NCI-H2081 (cell line): ENCODE results near the gene PCSK4.
"Not testable (repeated sequence)": the region's sequence is repeated elsewhere in the genome, so short reads cannot be mapped to it uniquely, and the experiment has no call there.

Experiments
- DNase-seq, 2 experiments: peaks; one replicate each; lab custom pipeline; 2025; lab: John Stamatoyannopoulos, UW

The PCSK4 gene

GRCh38 chr19:1505012-1505411 is 14.9 kb upstream of the PCSK4 start:
- DNase-seq = no peak

DNA sequence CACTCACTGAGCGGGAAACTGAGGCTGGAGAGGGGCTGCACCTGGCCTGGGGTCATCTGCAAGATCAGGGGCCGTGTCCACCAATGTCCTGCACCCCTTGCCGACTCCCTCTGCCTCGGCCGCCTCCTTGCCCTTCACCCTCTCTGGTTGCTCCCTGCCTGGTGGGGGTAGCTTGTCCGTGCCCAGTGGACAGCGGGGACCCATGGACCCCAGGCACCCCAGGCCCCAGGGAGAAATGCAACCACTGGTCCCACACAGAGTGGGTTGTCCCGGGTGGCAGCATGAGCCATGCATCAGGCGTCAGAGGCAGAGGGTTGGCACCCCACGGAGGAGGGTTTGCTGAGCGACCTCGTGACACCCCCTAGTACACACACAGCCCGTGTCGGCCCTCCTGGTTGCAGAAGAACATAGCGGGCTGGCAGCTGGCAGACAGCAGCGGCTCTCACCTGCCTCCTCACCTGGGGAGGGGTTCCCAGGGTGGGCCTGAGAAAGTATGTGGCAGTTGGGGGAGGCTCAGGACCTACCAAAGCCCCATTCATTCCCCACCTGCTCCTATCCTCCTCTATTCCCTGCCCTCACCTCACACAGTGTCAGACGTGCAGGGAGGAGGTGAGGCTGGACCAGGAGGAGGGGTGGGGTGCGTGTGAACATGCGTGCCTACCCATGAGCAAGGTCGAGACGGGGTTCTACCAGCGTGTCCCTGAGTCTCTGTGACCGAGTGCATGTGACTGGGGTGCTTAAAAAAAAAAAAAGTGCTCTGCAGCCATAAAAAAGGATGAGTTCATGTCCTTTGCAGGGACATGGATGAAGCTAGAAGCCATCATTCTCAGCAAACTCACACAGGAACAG is 14.0 kb upstream of the PCSK4 start:
- DNase-seq = no peak

GRCh38 chr19:1503089-1503924 is 13.2 kb upstream of the PCSK4 start:
- no peak for DNase-seq

GRCh38 chr19:1502433-1503088 is 12.4 kb upstream of the PCSK4 start:
- no peak for DNase-seq

DNA sequence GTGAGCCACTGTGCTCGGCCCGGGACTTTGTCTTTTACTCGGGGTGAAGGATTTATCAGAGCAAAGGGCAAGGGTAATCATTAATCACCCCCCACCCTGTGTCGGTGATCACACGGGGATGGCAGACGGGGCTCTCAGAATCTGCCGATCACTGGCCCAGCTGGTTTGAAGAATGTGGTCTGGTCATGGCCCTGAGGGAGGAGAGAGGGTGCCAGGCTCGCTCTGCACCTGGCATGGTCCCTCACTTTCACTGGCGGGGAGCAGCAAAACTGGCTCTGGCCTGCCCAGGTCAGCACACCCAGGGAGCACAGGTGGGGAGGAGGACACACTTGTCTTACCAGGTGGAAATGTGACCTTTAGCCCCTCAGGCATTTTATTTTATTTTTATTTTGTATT is 11.0 kb upstream of the PCSK4 start:
- DNase-seq = no peak

GRCh38 chr19:1499231-1499630 is 9.1 kb upstream of the PCSK4 start:
- not testable (repeated sequence) for DNase-seq

DNA sequence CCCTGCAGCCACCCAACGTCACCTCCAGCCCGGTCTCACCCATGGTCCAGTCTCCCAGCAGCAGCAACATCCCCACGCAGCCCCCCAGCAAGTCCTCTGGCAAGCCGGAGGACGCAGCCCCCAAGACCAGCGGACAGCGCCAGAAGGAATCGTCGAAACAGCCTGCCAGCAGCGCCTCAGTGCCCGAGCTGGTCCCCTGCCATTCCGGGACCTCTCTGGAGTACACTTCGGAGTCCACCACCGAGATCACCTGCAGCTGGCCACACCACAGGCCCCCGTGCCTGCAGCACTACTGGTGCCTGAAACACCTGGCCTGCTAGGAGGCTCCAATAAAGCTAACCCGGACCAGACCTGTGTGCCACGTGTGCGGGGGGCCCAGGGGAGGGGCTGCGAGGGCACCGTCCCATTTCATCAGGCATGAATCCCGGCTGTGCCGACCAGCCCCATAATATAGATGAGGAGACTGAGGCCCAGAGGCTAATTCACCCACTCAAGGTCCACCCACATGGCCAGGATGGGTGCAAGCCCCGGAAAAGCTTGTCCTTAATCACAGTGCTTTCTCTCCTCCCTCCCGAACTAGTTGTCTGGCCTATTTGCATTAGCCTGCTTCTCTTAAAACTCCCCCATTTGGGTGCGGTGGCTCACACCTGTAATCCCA is 7.6 kb upstream of the PCSK4 start:
- no peak for DNase-seq

DNA sequence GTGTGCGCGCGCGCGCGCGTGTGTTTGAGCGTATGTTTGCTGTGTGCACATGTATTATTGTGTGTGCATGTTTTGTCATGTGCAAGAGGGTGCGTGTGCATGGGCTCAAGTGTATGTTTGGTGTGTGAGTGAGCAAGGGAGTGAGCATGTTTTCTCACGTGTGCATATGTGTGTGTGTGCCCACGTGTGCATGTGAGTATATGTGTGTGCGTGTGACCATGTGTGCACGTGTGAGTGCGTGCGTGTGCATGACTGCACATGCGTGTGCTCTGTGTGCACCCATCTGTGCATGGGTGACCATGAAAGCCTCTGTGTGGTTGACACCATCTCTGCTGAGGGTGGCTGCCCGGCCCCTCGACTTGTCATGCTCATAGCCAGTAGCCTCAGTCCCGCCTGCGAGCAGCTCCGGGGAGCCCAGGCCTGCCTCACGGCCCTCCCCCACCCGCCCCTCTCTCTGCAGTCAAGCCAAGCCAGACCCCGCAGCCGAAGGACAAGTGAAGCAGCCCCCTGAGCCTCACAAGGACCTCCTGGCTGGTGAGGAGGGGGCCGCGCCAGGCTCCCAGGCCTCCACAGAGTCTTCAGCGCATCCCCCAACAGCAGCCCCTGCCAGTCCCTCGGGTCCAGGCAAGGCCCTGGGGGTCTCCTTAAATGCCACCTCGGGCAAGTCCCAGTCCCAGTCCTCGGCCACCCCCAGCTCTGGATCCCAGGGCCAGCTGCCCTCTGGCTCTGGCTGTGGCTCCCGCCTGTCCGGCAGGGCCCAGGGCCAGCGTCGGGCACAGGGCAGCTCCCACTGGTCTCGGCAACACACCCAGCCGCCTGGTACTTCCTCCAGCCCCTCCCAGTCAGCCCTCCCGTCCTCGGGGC is 6.8 kb upstream of the PCSK4 start:
- no peak for DNase-seq

GRCh38 chr19:1495799-1496713 is 5.9 kb upstream of the PCSK4 start:
- DNase-seq = no peak

GRCh38 chr19:1495051-1495798 is 5.1 kb upstream of the PCSK4 start:
- DNase-seq = no peak

GRCh38 chr19:1494115-1494815 is 4.1 kb upstream of the PCSK4 start:
- DNase-seq = no peak

DNA sequence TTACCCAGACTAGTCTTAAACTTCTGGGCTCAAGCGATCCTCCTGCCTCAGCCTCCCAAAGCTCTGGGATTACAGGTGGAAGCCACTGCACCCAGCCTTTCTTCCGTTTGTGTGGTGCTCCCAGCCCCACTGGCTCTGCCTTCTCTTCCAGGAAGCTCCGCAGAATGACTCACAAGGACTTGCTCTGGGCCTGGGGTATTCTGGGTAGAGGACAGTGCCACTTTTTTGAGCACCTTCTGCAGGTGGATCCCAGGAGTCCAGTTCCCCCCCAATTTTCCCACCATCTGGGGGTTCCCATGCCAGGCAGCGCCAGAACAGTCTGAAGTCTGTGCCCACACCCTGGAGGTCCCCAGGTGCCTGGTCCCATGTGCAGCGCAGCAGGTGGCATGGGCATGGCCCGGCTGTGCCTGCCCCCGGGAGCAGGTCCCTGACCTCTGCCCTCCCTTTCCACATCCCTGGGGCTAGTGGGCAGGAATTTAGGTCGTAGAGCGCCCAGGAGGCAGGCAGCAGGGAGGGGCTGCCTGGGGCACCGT is 2.4 kb upstream of the PCSK4 start:
- DNase-seq = no peak

GRCh38 chr19:1491849-1492170 is 1.7 kb upstream of the PCSK4 start:
- DNase-seq = no peak

DNA sequence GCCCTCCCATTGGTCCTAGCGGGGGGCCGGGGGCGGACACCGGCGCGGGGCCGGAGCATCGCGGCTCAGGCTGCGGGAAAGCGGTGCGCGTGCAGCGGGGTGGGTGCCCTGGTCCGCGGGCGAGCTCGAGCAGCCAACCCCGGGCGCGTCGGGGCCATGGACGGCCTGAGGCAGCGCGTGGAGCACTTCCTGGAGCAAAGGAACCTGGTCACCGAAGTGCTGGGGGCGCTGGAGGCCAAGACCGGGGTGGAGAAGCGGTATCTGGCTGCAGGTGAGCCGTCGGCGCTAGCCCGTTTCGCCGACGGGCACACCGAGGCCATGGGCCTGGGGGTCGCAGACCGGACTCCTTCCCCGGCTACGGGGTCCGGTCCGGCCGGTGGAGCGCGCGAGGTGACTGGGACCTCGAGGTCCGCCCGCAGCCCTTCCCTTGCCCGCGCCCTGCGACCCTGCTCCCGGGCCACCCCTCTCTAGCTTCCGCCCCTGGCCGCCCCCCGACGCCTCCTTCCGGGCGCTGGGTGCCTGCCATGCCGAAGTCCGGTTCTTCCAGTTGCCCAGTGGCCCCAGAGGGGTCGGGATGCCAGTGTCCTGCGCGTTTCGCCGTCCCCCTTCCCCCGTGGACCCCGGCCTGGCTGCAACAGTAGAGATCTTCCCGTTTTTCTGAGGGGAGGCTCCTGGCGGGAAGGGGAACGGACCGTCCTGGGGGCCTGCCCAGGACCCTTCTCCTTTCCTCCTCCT is 1.1 kb upstream of the PCSK4 start, which contains the start of gene REEP6:
Gene REEP6, plus strand, starts transcription at position 68 of the 735 bp plus-strand sequence. Its CDS starts 89 bp downstream, at position 157.
- DNase-seq = no peak

DNA sequence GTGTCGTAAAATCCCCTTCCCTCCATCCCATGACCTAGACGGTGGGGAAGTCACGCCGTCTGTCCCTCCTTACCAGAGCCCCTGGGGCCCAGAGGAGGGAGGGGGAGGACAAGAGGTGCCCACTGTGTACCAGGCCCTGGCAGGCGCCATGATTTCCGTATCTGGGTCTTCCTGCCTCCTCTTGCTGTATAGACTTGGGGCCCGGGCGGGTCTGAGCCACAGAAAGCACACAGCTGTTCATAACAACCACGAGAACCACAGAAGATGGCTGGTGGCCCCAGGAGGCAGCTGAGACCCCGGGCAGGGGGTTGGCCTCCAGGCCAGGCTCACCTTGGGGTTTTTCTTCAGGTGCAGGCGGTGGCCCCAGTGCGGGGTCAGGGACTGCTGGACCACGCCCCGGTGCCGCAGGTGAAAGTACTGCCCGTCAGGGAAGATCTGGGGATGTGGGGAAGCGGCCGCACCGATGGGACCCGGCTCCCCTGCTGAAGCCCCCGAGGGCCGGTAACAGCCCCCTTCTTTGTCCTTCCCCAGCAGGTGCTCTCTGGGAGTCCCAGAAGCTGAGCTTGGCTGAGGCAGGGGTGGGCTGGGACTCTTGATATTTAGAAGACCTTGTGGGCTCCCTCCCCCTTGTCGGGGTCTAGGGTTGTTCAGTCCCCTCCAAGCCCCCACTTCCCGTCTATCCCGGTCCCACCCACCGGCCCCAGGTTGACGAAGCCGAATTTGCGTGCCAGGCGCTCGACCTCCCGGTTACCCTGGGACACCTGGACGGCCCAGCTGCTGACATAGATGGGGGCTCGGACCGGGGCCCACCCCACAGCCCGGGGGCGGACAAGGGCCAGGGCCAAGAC is 463 bp downstream of the PCSK4 start:
- DNase-seq = no peak

GRCh38 chr19:1488282-1488601 is 1.9 kb downstream of the PCSK4 start:
- no peak for DNase-seq
